Keratinocyte (primary cell): ENCODE measurements around the gene LUC7L3. TPM values are rescaled to one million over a fixed set of nuclear protein-coding genes. Genes with fewer than 3 reads are reported as not detected.

Source experiments
- DNase-seq: peaks from one replicate; pipeline ENCODE4 v3.0.0-alpha.2; 2011; ENCODE audit warnings: low read depth, missing footprints, low spot score
- FAIRE-seq: peaks from 2 replicates; lab custom pipeline; 2011; peaks lifted over from hg19 to GRCh38; lab: Jason Lieb, UNC
- H2AFZ ChIP-seq: 2 replicates; pipeline ENCODE4 v1.6.0; 2012; ENCODE audit warnings: low read length, control low read depth, inconsistent platforms; ENCODE audit not compliant: control insufficient read depth
- H3K27ac ChIP-seq: 2 replicates; pipeline ENCODE4 v1.5.1; 2011; ENCODE audit warnings: low read length; ENCODE audit not compliant: control insufficient read depth, insufficient read depth
- H3K27me3 ChIP-seq: 3 replicates; pipeline ENCODE4 v1.6.0; 2011; ENCODE audit warnings: low read length; ENCODE audit not compliant: control insufficient read depth, insufficient read depth; ENCODE audit errors: extremely low read depth
- H3K36me3 ChIP-seq, 2 experiments: 2 replicates in 1 of 2; 3 replicates in 1 of 2; pipeline ENCODE4 v1.5.1; 2011; ENCODE audit warnings: low read length in 2 of 2, mild to moderate bottlenecking in 1 of 2; ENCODE audit not compliant: control insufficient read depth in 2 of 2, insufficient read depth in 2 of 2; ENCODE audit errors: extremely low read depth in 1 of 2
- H3K4me1 ChIP-seq: 3 replicates; pipeline ENCODE4 v1.5.1; 2011; ENCODE audit warnings: low read length; ENCODE audit not compliant: control insufficient read depth, insufficient read depth; ENCODE audit errors: extremely low read depth
- H3K4me2 ChIP-seq: 3 replicates; pipeline ENCODE4 v1.6.0; 2011; ENCODE audit warnings: low read depth, low read length; ENCODE audit not compliant: control insufficient read depth, insufficient read depth; ENCODE audit errors: extremely low read depth
- H3K4me3 ChIP-seq, 3 experiments: fragments of 200-600 bp in 1 of 3; sonication (generic) in 1 of 3; 2 replicates in 2 of 3; 3 replicates in 1 of 3; pipeline ENCODE4 v1.5.1; 2011 to 2016; ENCODE audit warnings: low read length in 3 of 3, mild to moderate bottlenecking in 3 of 3, control low read depth in 2 of 3, inconsistent platforms in 1 of 3, low read depth in 1 of 3, mixed read lengths in 1 of 3, mixed run types in 1 of 3, moderate library complexity in 1 of 3; ENCODE audit not compliant: control insufficient read depth in 2 of 3, insufficient read depth in 2 of 3; ENCODE audit errors: extremely low read depth in 1 of 3
- H3K79me2 ChIP-seq: 2 replicates; pipeline ENCODE4 v1.6.0; 2012; ENCODE audit warnings: low read length; ENCODE audit not compliant: control insufficient read depth, insufficient read depth
- H3K9ac ChIP-seq: 3 replicates; pipeline ENCODE4 v1.6.0; 2011; ENCODE audit warnings: low read length; ENCODE audit not compliant: control insufficient read depth, insufficient read depth; ENCODE audit errors: extremely low read depth
- H3K9me1 ChIP-seq: 3 replicates; pipeline ENCODE4 v1.6.0; 2011; ENCODE audit warnings: low read length; ENCODE audit not compliant: control insufficient read depth, insufficient read depth; ENCODE audit errors: extremely low read depth
- H3K9me3 ChIP-seq: 2 replicates; pipeline ENCODE4 v1.5.1; 2012; ENCODE audit warnings: low read depth, low read length; ENCODE audit not compliant: control insufficient read depth
- H4K20me1 ChIP-seq: 3 replicates; pipeline ENCODE4 v1.6.0; 2011; ENCODE audit warnings: low read length; ENCODE audit not compliant: control insufficient read depth, insufficient read depth; ENCODE audit errors: extremely low read depth
- EZH2 ChIP-seq: IDR thresholded peaks from one replicate; pipeline ENCODE4 v1.6.1; 2012; ENCODE audit warnings: inconsistent platforms, mild to moderate bottlenecking, low read length, moderate library complexity
- dilution Hi-C: fragments of 300-500 bp; cut with MboI; formaldehyde crosslinking; loops from one replicate; pipeline ENCODE4 v1.7.0; 2020; ENCODE audit warnings: low sequenced_read_pairs; ENCODE audit not compliant: extremely low pct_ligation_motif_present
- polyA plus RNA-seq, 5 experiments: library from polyadenylated mRNA; depleted of rRNA in 3 of 5; stranded (reverse) in 3 of 5; stranded (forward) in 1 of 5; unstranded in 1 of 5; fragments of >200 nt; gene quantifications; 1 replicate in 1 of 5; 2 replicates in 3 of 5; 3 replicates in 1 of 5; pipeline versions ENCODE4 v1.2.1 to v1.2.3, GENCODE V29; 2011 to 2012; ENCODE audit warnings: missing spikeins in 2 of 5, low read depth in 1 of 5, low replicate concordance in 1 of 5
- TF ChIP-seq, protein P1 (sequence below), 3 experiments: IDR thresholded peaks in 1 of 3; conservative IDR thresholded peaks in 1 of 3; optimal IDR thresholded peaks in 1 of 3; 2 replicates in 2 of 3; 3 replicates in 1 of 3; pipeline versions ENCODE3 to v1.5.1; 2011; ENCODE audit warnings: low read length in 3 of 3, mild to moderate bottlenecking in 3 of 3, moderate library complexity in 2 of 3, control low read depth in 1 of 3, inconsistent platforms in 1 of 3; ENCODE audit not compliant: insufficient read depth in 2 of 3; ENCODE audit errors: extremely low read depth in 1 of 3

LUC7L3 gene
- polyA plus RNA-seq, 1 donor (not counting 4 experiments of a cell fraction or from before 2014, with no cell fraction given): 92.4 TPM

DNA sequence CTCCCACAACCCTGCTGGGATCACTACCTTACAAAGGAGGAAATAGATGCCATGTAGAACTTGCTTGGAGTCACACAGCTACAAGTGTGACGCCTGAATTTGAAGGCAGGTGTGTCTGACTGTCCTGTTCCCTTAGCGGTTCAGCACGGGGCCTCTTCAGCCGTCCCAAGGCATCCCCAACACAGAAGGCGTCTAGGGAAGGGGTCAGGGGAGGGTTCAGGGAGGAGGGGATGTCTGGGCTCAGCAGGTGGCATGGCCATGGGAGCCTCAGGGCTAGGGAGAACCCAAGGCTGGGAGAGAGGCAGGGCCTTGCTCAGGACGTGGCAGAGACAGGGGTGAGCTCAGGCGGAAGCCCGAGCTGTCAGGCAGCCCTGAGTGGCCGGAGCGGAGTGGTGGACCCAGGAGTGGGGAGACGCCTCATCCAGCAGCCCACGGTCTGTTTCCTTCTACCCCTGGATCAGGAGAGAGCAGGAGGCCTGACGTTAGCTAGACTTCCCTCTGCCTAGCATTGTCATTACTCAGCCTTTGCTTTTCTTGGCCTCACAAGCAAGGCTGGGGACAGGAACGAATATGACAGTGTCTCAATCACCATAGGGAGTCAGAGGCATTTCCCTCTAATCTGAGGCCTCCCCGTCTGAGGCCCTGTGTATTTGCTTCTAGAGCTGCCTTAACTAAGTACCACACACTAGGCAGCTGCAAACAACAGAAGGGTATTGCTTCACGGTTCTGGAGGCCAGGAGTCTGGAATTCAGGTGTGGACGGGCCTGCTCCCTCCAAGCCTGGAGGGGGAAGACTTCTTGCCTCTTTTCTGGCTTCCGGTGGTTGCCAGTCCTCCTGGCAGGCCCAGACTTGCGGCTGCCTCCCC is 79.3 kb downstream of the LUC7L3 start:
- no peak for TF ChIP-seq EZH2
- TF ChIP-seq, protein P1, sequence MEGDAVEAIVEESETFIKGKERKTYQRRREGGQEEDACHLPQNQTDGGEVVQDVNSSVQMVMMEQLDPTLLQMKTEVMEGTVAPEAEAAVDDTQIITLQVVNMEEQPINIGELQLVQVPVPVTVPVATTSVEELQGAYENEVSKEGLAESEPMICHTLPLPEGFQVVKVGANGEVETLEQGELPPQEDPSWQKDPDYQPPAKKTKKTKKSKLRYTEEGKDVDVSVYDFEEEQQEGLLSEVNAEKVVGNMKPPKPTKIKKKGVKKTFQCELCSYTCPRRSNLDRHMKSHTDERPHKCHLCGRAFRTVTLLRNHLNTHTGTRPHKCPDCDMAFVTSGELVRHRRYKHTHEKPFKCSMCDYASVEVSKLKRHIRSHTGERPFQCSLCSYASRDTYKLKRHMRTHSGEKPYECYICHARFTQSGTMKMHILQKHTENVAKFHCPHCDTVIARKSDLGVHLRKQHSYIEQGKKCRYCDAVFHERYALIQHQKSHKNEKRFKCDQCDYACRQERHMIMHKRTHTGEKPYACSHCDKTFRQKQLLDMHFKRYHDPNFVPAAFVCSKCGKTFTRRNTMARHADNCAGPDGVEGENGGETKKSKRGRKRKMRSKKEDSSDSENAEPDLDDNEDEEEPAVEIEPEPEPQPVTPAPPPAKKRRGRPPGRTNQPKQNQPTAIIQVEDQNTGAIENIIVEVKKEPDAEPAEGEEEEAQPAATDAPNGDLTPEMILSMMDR (optimal IDR thresholded peaks at IDR 0.05 in 1 of 3, IDR thresholded peaks at IDR 0.05 in 1 of 3, conservative IDR thresholded peaks at IDR 0.05 in 1 of 3; ENCODE audit: extremely low read depth in 1 of 3, insufficient read depth in 2 of 3, low read length in 3 of 3): no peak
- dilution Hi-C loops: no loop called here
- Histone ChIP-seq H3K9me1 (peaks cover 3% of the 10 kb centered on the region), H3K36me3 (no peaks in the 10 kb centered on the region), H3K79me2 (no peaks in the 10 kb centered on the region), H3K4me1 (peaks cover 47% of the 10 kb centered on the region), H4K20me1 (no peaks in the 10 kb centered on the region), H3K27ac (peak overlapping the region; percentile 67), H3K4me3 (peak overlapping the region in 1 of 3 experiments; percentile 9), H3K9me3 (no peaks in the 10 kb centered on the region), H3K4me2 (peak overlapping the region; percentile 58), H2AFZ (peak overlapping the region; percentile 41), H3K9ac (peak overlapping the region; percentile 26), H3K27me3 (no peaks in the 10 kb centered on the region)
- FAIRE-seq: peak; percentile 95
- DNase-seq: peak; percentile 74

GRCh38 chr17:50799582-50799981 is 80.2 kb downstream of the LUC7L3 start:
- Histone ChIP-seq H3K36me3 (no peaks in the 10 kb centered on the region), H2AFZ (peak overlapping the region; percentile 32), H3K9me3 (no peaks in the 10 kb centered on the region), H3K79me2 (no peaks in the 10 kb centered on the region), H3K4me3 (no peak overlapping the region), H3K4me2 (peak overlapping the region; percentile 58), H3K9ac (peak overlapping the region; percentile 1), H4K20me1 (no peaks in the 10 kb centered on the region), H3K27ac (peak overlapping the region; percentile 67), H3K4me1 (peaks cover 52% of the 10 kb centered on the region), H3K27me3 (no peaks in the 10 kb centered on the region), H3K9me1 (peaks cover 3% of the 10 kb centered on the region)
- TF ChIP-seq, protein P1 (optimal IDR thresholded peaks at IDR 0.05 in 1 of 3, IDR thresholded peaks at IDR 0.05 in 1 of 3, conservative IDR thresholded peaks at IDR 0.05 in 1 of 3; ENCODE audit: extremely low read depth in 1 of 3, insufficient read depth in 2 of 3, low read length in 3 of 3): no peak
- TF ChIP-seq EZH2: no peak
- DNase-seq (no peak), FAIRE-seq (no peak)
- dilution Hi-C loops: no loop called here
